Endothelial cell (in vitro differentiated cells): ENCODE data around the gene MNX1. TPM values are rescaled to one million over a fixed set of nuclear protein-coding genes. Genes with fewer than 3 reads are reported as not detected.
A peak's percentile ranks its signal among the peaks of the same experiment; 100 is the strongest.

Experiments
- DNase-seq: peaks from one replicate; pipeline ENCODE4 v3.0.0; 2021; ENCODE audit warnings: low spot score
- H3K27ac Mint-ChIP-seq: one replicate; pipeline ENCODE4 v1.8.0; 2021; ENCODE audit warnings: mixed read lengths, inconsistent platforms; ENCODE audit not compliant: unreplicated experiment
- H3K27me3 Mint-ChIP-seq: one replicate; pipeline ENCODE4 v1.8.0; 2021; ENCODE audit warnings: mild to moderate bottlenecking, moderate library complexity, mixed read lengths, inconsistent platforms; ENCODE audit not compliant: unreplicated experiment
- H3K36me3 Mint-ChIP-seq: one replicate; pipeline ENCODE4 v1.8.0; 2021; ENCODE audit warnings: mild to moderate bottlenecking, low read depth, mixed read lengths, inconsistent platforms; ENCODE audit not compliant: unreplicated experiment
- H3K4me1 Mint-ChIP-seq: one replicate; pipeline ENCODE4 v1.8.0; 2021; ENCODE audit warnings: mild to moderate bottlenecking, mixed read lengths, inconsistent platforms; ENCODE audit not compliant: unreplicated experiment
- H3K4me3 Mint-ChIP-seq: one replicate; pipeline ENCODE4 v1.8.0; 2021; ENCODE audit warnings: mild to moderate bottlenecking, mixed read lengths, inconsistent platforms; ENCODE audit not compliant: unreplicated experiment
- H3K9me3 Mint-ChIP-seq: one replicate; pipeline ENCODE4 v1.8.0; 2021; ENCODE audit warnings: mixed read lengths, inconsistent platforms; ENCODE audit not compliant: unreplicated experiment
- CTCF ChIP-seq: fragments of 200-600 bp; sonication (generic); IDR thresholded peaks from one replicate; pipeline ENCODE4 v1.5.0; 2021; ENCODE audit warnings: antibody characterized with exemption; ENCODE audit not compliant: unreplicated experiment
- total RNA-seq: library from RNA; stranded (reverse); fragmentation: NEBNext Ultra II Directional; extraction: Animal tissue kit (Norgen Biotek cat#: 25700); gene quantifications from one replicate; pipeline ENCODE4 v1.2.1, GENCODE V29; 2021; ENCODE audit not compliant: unreplicated experiment

MNX1 gene
- total RNA-seq, 1 donor from 2014 or later: 3.8 TPM

- no peak for DNase-seq
- H3K36me3 Mint-ChIP-seq: no peaks in the 10 kb centered on the region
- H3K27ac Mint-ChIP-seq: no peak overlapping the region
- H3K4me3 Mint-ChIP-seq: peak overlapping the region; percentile 49
- H3K4me1 Mint-ChIP-seq: peaks cover 14% of the 10 kb centered on the region
- H3K9me3 Mint-ChIP-seq: no peaks in the 10 kb centered on the region
- peaks cover 22% of the 10 kb centered on the region for H3K27me3 Mint-ChIP-seq
- no peak for TF ChIP-seq CTCF
Observed at GRCh38 chr7:157021871-157022680, 11.6 kb upstream of the MNX1 start.

GRCh38 chr7:157021071-157021870, 10.8 kb upstream of the MNX1 start:
- no peak overlapping the region for H3K4me3 Mint-ChIP-seq
- H3K27me3 Mint-ChIP-seq: peaks cover 29% of the 10 kb centered on the region
- no peak for TF ChIP-seq CTCF
- no peaks in the 10 kb centered on the region for H3K36me3 Mint-ChIP-seq
- no peak overlapping the region for H3K27ac Mint-ChIP-seq
- no peaks in the 10 kb centered on the region for H3K9me3 Mint-ChIP-seq
- DNase-seq: peak; percentile 25
- H3K4me1 Mint-ChIP-seq: peaks cover 15% of the 10 kb centered on the region

GRCh38 chr7:157020514-157021070, 10.1 kb upstream of the MNX1 start:
- Mint-ChIP-seq H3K4me1 (peaks cover 17% of the 10 kb centered on the region), H3K27ac (no peak overlapping the region), H3K36me3 (no peaks in the 10 kb centered on the region), H3K9me3 (no peaks in the 10 kb centered on the region), H3K4me3 (no peak overlapping the region), H3K27me3 (peaks cover 30% of the 10 kb centered on the region)
- no peak for DNase-seq
- TF ChIP-seq CTCF: no peak

GRCh38 chr7:157019718-157020451, 9.4 kb upstream of the MNX1 start:
- Mint-ChIP-seq H3K27me3 (peaks cover 30% of the 10 kb centered on the region), H3K36me3 (no peaks in the 10 kb centered on the region), H3K9me3 (no peaks in the 10 kb centered on the region), H3K27ac (no peak overlapping the region), H3K4me1 (peaks cover 17% of the 10 kb centered on the region), H3K4me3 (no peak overlapping the region)
- no peak for DNase-seq
- no peak for TF ChIP-seq CTCF
